GM18498 (cell line): ENCODE measurements around the gene KCNRG.
"Not testable (repeated sequence)": the region's sequence is repeated elsewhere in the genome, so short reads cannot be mapped to it uniquely, and the experiment has no call there.

ENCODE experiments used
- ATAC-seq: cut with Tn5 transposase; IDR thresholded peaks from one replicate; pipeline ENCODE4 v1.9.1; 2021; ENCODE audit warnings: mild to moderate bottlenecking, moderate library complexity; ENCODE audit not compliant: unreplicated experiment

Gene KCNRG

GRCh38 chr13:50011461-50011860 is 3.8 kb upstream of the KCNRG start:
- no peak for ATAC-seq

GRCh38 chr13:50012396-50013169 is 2.7 kb upstream of the KCNRG start:
- no peak for ATAC-seq

- ATAC-seq: no peak
Measured at GRCh38 chr13:50014386-50014785, 858 bp upstream of the KCNRG start.

GRCh38 chr13:50015750-50016149 is 506 bp downstream of the KCNRG start:
- ATAC-seq: no peak

- no peak for ATAC-seq
Measured at GRCh38 chr13:50016444-50016843, 1.2 kb downstream of the KCNRG start.

GRCh38 chr13:50017819-50018218 is 2.6 kb downstream of the KCNRG start:
- ATAC-seq: no peak

GRCh38 chr13:50025436-50025835 is 10.2 kb downstream of the KCNRG start:
- no peak for ATAC-seq

GRCh38 chr13:50026788-50027473 is 11.7 kb downstream of the KCNRG start:
- ATAC-seq: peak; percentile 100

- ATAC-seq: no peak
Measured at GRCh38 chr13:50030315-50030714, 15.1 kb downstream of the KCNRG start.

- ATAC-seq: no peak
Measured at GRCh38 chr13:50033725-50034124, 18.5 kb downstream of the KCNRG start.

- no peak for ATAC-seq
Measured at GRCh38 chr13:50037788-50038187, 22.5 kb downstream of the KCNRG start.

GRCh38 chr13:50038266-50038665 is 23.0 kb downstream of the KCNRG start:
- ATAC-seq: no peak

- ATAC-seq: no peak
Measured at GRCh38 chr13:50052478-50052877, 37.2 kb downstream of the KCNRG start.

- no peak for ATAC-seq
Measured at GRCh38 chr13:50053844-50054243, 38.6 kb downstream of the KCNRG start.

- no peak for ATAC-seq
Measured at GRCh38 chr13:50055454-50055853, 40.2 kb downstream of the KCNRG start.

- ATAC-seq: no peak
Measured at GRCh38 chr13:50060718-50061117, 45.5 kb downstream of the KCNRG start.

GRCh38 chr13:50062336-50062735 is 47.1 kb downstream of the KCNRG start:
- not testable (repeated sequence) for ATAC-seq

- no peak for ATAC-seq
Measured at GRCh38 chr13:50065712-50066111, 50.5 kb downstream of the KCNRG start.

- ATAC-seq: no peak
Measured at GRCh38 chr13:50068508-50068907, 53.3 kb downstream of the KCNRG start.

- ATAC-seq: no peak
Measured at GRCh38 chr13:50069261-50069660, 54.0 kb downstream of the KCNRG start.

- no peak for ATAC-seq
Measured at GRCh38 chr13:50070186-50070585, 54.9 kb downstream of the KCNRG start.
